ENCODE results near the gene GRM3.

GRM3 gene

GRCh38 chr7:86790383-86790782, 146.7 kb downstream of the GRM3 start:
- no peak for DNase-seq

GRCh38 chr7:86792260-86792659, 148.6 kb downstream of the GRM3 start:
- DNase-seq: no peak

- DNase-seq: no peak
Observed at GRCh38 chr7:86793136-86793535, 149.4 kb downstream of the GRM3 start.

- no peak for DNase-seq
Observed at GRCh38 chr7:86814661-86815379, 171.1 kb downstream of the GRM3 start.

GRCh38 chr7:86815556-86815955, 171.8 kb downstream of the GRM3 start:
- DNase-seq: no peak

GRCh38 chr7:86818903-86819302, 175.2 kb downstream of the GRM3 start:
- DNase-seq: no peak

- DNase-seq: no peak
Observed at GRCh38 chr7:86823769-86824168, 180.1 kb downstream of the GRM3 start.

GRCh38 chr7:86825264-86825663, 181.6 kb downstream of the GRM3 start:
- DNase-seq: no peak

GRCh38 chr7:86826948-86827347, 183.2 kb downstream of the GRM3 start:
- DNase-seq: no peak

GRCh38 chr7:86833360-86833759, 189.7 kb downstream of the GRM3 start:
- DNase-seq: no peak

- no peak for DNase-seq
Observed at GRCh38 chr7:86837235-86837634, 193.5 kb downstream of the GRM3 start.

- no peak for DNase-seq
Observed at GRCh38 chr7:86844608-86845007, 200.9 kb downstream of the GRM3 start.

GRCh38 chr7:86846494-86847190, 202.9 kb downstream of the GRM3 start:
- DNase-seq: no peak

- no peak for DNase-seq
Observed at GRCh38 chr7:86848226-86848625, 204.5 kb downstream of the GRM3 start.

- DNase-seq: no peak
Observed at GRCh38 chr7:86851566-86851965, 207.9 kb downstream of the GRM3 start.

GRCh38 chr7:86863452-86863851, 219.7 kb downstream of the GRM3 start:
- DNase-seq: no peak

GRCh38 chr7:86867163-86867762, 223.6 kb downstream of the GRM3 start:
- DNase-seq: no peak

GRCh38 chr7:86876146-86876545, 232.4 kb downstream of the GRM3 start:
- DNase-seq: no peak

GRCh38 chr7:86884152-86884551, 240.4 kb downstream of the GRM3 start:
- no peak for DNase-seq

- no peak for DNase-seq
Observed at GRCh38 chr7:86889501-86889900, 245.8 kb downstream of the GRM3 start.

GRCh38 chr7:86898171-86898570, 254.5 kb downstream of the GRM3 start:
- DNase-seq: no peak

GRCh38 chr7:86900886-86901285, 257.2 kb downstream of the GRM3 start:
- DNase-seq: no peak

- DNase-seq: no peak
Observed at GRCh38 chr7:86904949-86905834, 261.5 kb downstream of the GRM3 start.

Data from activated naive CD4-positive, alpha-beta T cell (primary cell).